Measurements from ENCODE around the gene MRPL22. TPM values are rescaled to one million over a fixed set of nuclear protein-coding genes. Genes with fewer than 3 reads are reported as not detected.

MRPL22 gene
- total RNA-seq, 3 donors from 2014 or later, result 12.1 to 23.4 (median 21.4) TPM

GRCh38 chr5:154896562-154897165, 44.2 kb upstream of the MRPL22 start:
- Histone ChIP-seq H3K27me3 (no peaks in the 10 kb centered on the region), H3K36me3 (no peaks in the 10 kb centered on the region), H3K27ac (no peak overlapping the region), H3K4me1 (no peaks in the 10 kb centered on the region), H3K9me3 (no peaks in the 10 kb centered on the region), H3K4me3 (no peak overlapping the region)
- TF ChIP-seq POLR2A (IDR thresholded peaks at IDR 0.05) (no peak), CTCF (IDR thresholded peaks at IDR 0.05) (no peak), POLR2AphosphoS5 (IDR thresholded peaks at IDR 0.05) (no peak)
- intact Hi-C loops (cut with DNase I; ENCODE audit: low total_unique reads), result no loop called here
- DNase-seq (ENCODE audit: low spot score in 2 of 2), result no peak

- H3K27ac ChIP-seq, result peak overlapping the region; percentile 40 to 65
Observed at GRCh38 chr5:154898210-154898609, 42.7 kb upstream of the MRPL22 start.

GRCh38 chr5:154899151-154899816, 41.6 kb upstream of the MRPL22 start:
- no peaks in the 10 kb centered on the region for H3K27me3 ChIP-seq
- peak overlapping the region in 1 of 3 donors; percentile 0 for H3K4me3 ChIP-seq
- intact Hi-C loops (cut with DNase I; ENCODE audit: low total_unique reads), result no loop called here
- peak overlapping the region; percentile 65 to 75 for H3K27ac ChIP-seq
- TF ChIP-seq POLR2AphosphoS5 (IDR thresholded peaks at IDR 0.05) (no peak), POLR2A (IDR thresholded peaks at IDR 0.05) (no peak), CTCF (IDR thresholded peaks at IDR 0.05) (no peak)
- no peaks in the 10 kb centered on the region for H3K9me3 ChIP-seq
- no peak for DNase-seq (ENCODE audit: low spot score in 2 of 2)
- H3K36me3 ChIP-seq, result no peaks in the 10 kb centered on the region
- no peaks in the 10 kb centered on the region for H3K4me1 ChIP-seq

More at GRCh38 chr5:154898210-154898609, 42.7 kb upstream of the MRPL22 start:
- H3K36me3 ChIP-seq, result no peaks in the 10 kb centered on the region
- DNase-seq (ENCODE audit: low spot score in 2 of 2), result no peak
- H3K4me3 ChIP-seq, result peak overlapping the region in 1 of 3 donors; percentile 0
- no peak for TF ChIP-seq CTCF (IDR thresholded peaks at IDR 0.05)
- no peak for TF ChIP-seq POLR2AphosphoS5 (IDR thresholded peaks at IDR 0.05)
- no peak for TF ChIP-seq POLR2A (IDR thresholded peaks at IDR 0.05)
- intact Hi-C loops (cut with DNase I; ENCODE audit: low total_unique reads), result no loop called here
- H3K9me3 ChIP-seq, result no peaks in the 10 kb centered on the region
- H3K4me1 ChIP-seq, result no peaks in the 10 kb centered on the region
- H3K27me3 ChIP-seq, result no peaks in the 10 kb centered on the region

GRCh38 chr5:154900066-154900465, 40.8 kb upstream of the MRPL22 start:
- H3K36me3 ChIP-seq, result no peaks in the 10 kb centered on the region
- no peaks in the 10 kb centered on the region for H3K27me3 ChIP-seq
- DNase-seq (ENCODE audit: low spot score in 2 of 2), result no peak
- H3K27ac ChIP-seq, result peak overlapping the region; percentile 1 to 52
- H3K4me1 ChIP-seq, result no peaks in the 10 kb centered on the region
- no peaks in the 10 kb centered on the region for H3K9me3 ChIP-seq
- intact Hi-C loops (cut with DNase I; ENCODE audit: low total_unique reads), result no loop called here
- TF ChIP-seq POLR2A (IDR thresholded peaks at IDR 0.05), result no peak
- TF ChIP-seq CTCF (IDR thresholded peaks at IDR 0.05), result no peak
- no peak for TF ChIP-seq POLR2AphosphoS5 (IDR thresholded peaks at IDR 0.05)
- H3K4me3 ChIP-seq, result no peak overlapping the region

- Histone ChIP-seq H3K27ac (no peak overlapping the region), H3K36me3 (no peaks in the 10 kb centered on the region), H3K27me3 (no peaks in the 10 kb centered on the region), H3K4me3 (no peak overlapping the region), H3K4me1 (no peaks in the 10 kb centered on the region), H3K9me3 (no peaks in the 10 kb centered on the region)
- intact Hi-C loops (cut with DNase I; ENCODE audit: low total_unique reads), result no loop called here
- TF ChIP-seq POLR2A (IDR thresholded peaks at IDR 0.05), result no peak
- DNase-seq (ENCODE audit: low spot score in 2 of 2), result no peak
Observed at GRCh38 chr5:154901276-154901675, 39.6 kb upstream of the MRPL22 start.
